BJ (cell line): Measurements from ENCODE around the gene TMEM255B. TPM values are rescaled to one million over a fixed set of nuclear protein-coding genes. Genes with fewer than 3 reads are reported as not detected.

ENCODE experiments used
- CTCF ChIA-PET: fragments of 350-600 bp; formaldehyde crosslinking; extraction: SDS; loops from one replicate; lab custom pipeline; 2021; ENCODE audit warnings: antibody characterized with exemption, inconsistent platforms; lab: Yijun Ruan, JAX
- POLR2A ChIA-PET: fragments of 300-600 bp; sonication (Branson Sonifier 250); formaldehyde crosslinking; extraction: SDS; loops from one replicate; lab custom pipeline; 2021; ENCODE audit warnings: antibody characterized with exemption; lab: Charles Lee
- DNase-seq: peaks from one replicate; pipeline ENCODE4 v3.0.0-alpha.2; 2011; ENCODE audit warnings: low read depth
- H3K27me3 ChIP-seq: 2 replicates; pipeline ENCODE4 v1.6.0; 2011; ENCODE audit warnings: low read length; ENCODE audit not compliant: control insufficient read depth, insufficient read depth
- H3K36me3 ChIP-seq: 2 replicates; pipeline ENCODE4 v1.5.1; 2011; ENCODE audit warnings: low read length; ENCODE audit not compliant: control insufficient read depth, insufficient read depth
- H3K4me3 ChIP-seq: 2 replicates; pipeline ENCODE4 v1.5.1; 2011; ENCODE audit warnings: low read depth, mild to moderate bottlenecking, control low read depth, low read length
- polyA plus RNA-seq: library from polyadenylated mRNA; depleted of rRNA; stranded (reverse); fragments of >200 nt; gene quantifications from 2 replicates; pipeline ENCODE4 v1.2.3, GENCODE V29; 2011
- TF ChIP-seq, protein P1 (sequence below): IDR thresholded peaks from 2 replicates; pipeline ENCODE4 v1.5.1; 2011; ENCODE audit warnings: low read depth, mild to moderate bottlenecking, control low read depth, inconsistent platforms, low read length, moderate library complexity; ENCODE audit not compliant: insufficient read depth

TMEM255B gene
- polyA plus RNA-seq, 1 experiment, result 1.9 TPM

DNA sequence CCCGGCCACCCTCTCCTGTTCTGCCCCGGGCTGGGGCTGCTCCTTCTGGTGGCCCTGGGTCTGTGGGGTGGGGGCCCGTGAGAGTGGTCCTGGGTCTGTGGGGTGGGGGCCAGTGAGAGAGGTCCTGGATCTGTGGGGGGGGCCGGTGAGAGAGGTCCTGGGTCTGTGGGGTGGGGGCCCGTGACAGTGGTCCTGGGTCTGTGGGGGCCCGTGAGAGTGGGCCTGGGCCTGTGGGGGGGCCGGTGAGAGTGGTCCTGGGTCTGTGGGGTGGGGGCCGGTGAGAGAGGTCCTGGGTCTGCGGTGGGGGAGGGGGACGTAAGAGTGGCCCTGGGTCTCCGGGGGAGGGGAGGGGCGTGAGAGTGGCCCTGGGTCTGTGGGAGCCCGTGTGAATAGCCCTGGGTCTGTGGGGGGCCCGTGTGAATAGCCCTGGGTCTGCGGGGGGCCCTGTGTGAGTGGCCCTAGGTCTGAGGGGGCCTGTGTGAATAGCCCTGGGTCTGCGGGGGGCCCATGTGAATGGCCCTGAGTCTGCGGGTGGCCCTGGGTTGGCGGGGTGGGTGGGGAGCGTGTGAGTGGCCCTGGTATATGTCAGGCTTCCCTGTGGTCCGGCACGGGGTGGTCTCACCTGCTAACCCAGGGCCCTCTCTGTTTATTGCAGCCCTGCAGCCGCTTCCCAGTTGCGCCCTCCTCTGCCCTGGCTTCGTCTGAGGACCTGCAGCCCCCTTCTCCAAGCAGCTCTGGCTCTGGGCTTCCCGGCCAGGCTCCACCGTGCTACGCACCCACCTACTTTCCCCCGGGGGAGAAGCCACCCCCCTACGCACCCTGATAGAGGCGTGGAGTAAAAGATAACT lies 52.3 kb downstream of the TMEM255B start:
- H3K27me3 ChIP-seq, result no peaks in the 10 kb centered on the region
- CTCF ChIA-PET, result no interaction called here
- POLR2A ChIA-PET, result no interaction called here
- H3K36me3 ChIP-seq, result 0 out of 2 replicates have a peak, but pooled peaks cover 1% of the 10 kb centered on the region
- TF ChIP-seq, protein P1, sequence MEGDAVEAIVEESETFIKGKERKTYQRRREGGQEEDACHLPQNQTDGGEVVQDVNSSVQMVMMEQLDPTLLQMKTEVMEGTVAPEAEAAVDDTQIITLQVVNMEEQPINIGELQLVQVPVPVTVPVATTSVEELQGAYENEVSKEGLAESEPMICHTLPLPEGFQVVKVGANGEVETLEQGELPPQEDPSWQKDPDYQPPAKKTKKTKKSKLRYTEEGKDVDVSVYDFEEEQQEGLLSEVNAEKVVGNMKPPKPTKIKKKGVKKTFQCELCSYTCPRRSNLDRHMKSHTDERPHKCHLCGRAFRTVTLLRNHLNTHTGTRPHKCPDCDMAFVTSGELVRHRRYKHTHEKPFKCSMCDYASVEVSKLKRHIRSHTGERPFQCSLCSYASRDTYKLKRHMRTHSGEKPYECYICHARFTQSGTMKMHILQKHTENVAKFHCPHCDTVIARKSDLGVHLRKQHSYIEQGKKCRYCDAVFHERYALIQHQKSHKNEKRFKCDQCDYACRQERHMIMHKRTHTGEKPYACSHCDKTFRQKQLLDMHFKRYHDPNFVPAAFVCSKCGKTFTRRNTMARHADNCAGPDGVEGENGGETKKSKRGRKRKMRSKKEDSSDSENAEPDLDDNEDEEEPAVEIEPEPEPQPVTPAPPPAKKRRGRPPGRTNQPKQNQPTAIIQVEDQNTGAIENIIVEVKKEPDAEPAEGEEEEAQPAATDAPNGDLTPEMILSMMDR, result no peak
- H3K4me3 ChIP-seq, result no peak overlapping the region
- no peak for DNase-seq

DNA sequence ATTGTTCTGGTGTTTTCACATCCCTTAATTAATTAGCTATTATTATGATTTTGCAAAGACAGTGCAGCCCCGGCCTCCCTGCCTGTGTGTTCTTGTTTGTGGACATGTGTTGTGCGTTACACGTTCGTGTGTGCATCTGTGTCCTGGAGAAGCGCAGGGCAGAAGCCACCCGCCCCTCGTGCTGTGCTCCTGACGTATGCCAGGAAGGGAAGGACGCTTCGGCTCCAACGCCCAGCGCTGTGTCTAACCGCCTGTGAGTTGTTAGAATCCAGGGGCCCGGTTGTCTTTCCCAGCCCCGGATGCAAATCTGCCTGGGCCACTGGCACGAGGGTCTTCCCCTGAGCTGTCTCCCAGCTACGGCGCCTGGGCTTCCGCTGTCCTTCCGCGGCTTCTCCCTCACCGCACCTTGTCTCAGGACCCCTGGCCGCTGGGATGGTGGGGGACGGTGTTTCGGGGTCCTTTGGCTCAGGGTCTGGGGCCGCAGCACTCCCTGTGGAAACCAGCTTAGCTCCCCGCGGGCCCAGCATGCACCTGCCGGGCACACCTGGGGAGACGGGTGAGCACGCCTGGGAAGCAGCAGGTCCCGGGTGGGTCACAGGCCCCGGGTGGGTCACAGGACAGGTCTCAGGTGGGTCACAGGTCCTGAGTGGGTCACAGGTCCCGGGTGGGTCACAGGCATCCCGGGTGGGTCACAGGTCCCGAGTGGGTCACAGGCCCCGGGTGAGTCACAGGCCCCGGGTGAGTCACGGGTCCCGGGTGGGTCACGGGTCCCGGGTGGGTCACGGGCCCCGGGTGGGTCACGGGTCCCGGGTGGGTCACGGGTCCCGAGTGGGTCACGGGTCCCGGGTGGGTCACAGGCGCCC lies 53.4 kb downstream of the TMEM255B start:
- H3K27me3 ChIP-seq, result no peaks in the 10 kb centered on the region
- no peak for DNase-seq
- H3K4me3 ChIP-seq, result no peak overlapping the region
- TF ChIP-seq, protein P1, result no peak
- ChIA-PET CTCF (interaction anchor here (1.4 kb wide), 1 partner anchor 35 kb away, joined by 3 read pairs; no protein-coding TSS in a partner anchor), POLR2A (no interaction called here)
- H3K36me3 ChIP-seq, result 0 out of 2 replicates have a peak, but pooled peaks cover 1% of the 10 kb centered on the region

DNA sequence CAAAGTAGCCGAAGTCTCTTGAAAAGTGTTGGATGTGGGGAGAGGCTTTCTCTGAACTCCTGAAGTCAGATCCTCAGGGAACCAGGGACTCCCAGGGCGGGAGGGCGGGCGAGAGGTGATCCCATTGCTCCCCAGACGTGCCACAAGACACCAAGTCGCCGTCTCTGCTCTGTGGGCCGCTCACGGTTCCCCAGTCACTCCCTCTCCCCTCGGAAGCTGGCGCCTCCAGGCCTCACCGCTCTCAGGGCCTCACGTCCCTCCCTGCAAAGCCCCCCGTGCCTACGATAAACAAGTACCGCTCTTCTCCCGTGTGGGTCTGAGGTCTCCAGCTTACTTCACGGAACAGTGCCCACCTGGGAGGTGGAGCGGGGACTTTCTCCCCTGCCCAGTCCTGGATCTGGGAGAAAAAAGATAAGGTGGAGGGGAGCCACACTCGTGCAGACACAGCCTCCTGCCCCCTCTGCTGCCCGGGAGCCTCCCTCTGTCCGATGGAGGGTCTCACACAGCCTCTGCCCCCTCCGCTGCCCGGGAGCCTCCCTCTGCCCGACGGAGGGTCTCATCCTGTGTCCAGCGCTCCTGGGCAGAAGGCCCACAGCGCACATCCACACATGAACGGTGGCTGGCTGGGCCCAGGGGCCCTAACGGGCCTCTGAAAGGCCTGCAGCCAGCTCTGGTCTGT lies 54.2 kb downstream of the TMEM255B start:
- Histone ChIP-seq H3K27me3 (no peaks in the 10 kb centered on the region), H3K4me3 (no peak overlapping the region), H3K36me3 (peaks cover 3% of the 10 kb centered on the region; the same call in 1 of the 2 replicates)
- TF ChIP-seq, protein P1, result no peak
- ChIA-PET CTCF (interaction anchor here (1.0 to 1.6 kb wide), 5 partner anchors 8 to 134 kb away, joined by 3 to 12 read pairs (median 4); no protein-coding TSS in a partner anchor), POLR2A (no interaction called here)
- no peak for DNase-seq

DNA sequence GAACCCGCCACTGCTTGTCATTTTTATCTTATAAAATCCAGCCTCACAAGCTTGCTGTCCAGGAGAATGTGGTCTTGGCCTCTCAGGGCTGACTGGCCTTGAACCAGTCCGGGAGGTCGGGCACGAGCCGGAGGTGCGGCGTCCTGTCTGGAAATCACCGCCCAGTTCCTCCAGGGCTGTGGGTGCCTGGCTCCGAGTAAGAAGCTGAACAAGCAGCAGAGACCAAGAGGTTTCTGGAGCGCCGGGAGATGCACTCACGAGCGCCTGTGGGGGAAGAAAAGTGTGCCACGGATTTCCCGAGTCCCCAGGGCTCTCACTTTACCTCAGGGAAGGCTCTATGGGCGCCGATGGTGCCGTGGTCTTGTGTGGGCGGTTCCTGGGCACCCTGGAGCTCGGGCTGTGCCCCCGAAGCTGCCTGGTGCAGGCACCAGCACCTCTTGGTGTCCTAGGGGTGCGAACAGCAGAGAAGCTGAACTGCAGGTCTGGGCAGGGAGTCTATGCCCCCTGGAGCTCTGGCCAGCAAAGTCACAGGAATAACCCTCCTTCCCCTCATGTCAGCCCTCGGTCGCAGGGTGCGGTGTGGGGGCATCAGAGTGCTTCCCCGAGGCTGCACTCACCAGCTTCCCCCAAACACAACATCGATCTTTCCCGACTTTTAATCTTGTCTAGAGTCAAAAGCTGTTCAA lies 54.9 kb downstream of the TMEM255B start:
- Histone ChIP-seq H3K4me3 (no peak overlapping the region), H3K36me3 (peaks cover 6% of the 10 kb centered on the region; the same call in 1 of the 2 replicates), H3K27me3 (no peaks in the 10 kb centered on the region)
- ChIA-PET CTCF (interaction anchor here (0.9 to 1.6 kb wide), 9 partner anchors 8 to 133 kb away, joined by 3 to 12 read pairs (median 4); no protein-coding TSS in a partner anchor), POLR2A (no interaction called here)
- TF ChIP-seq, protein P1, result no peak
- no peak for DNase-seq
